ENCODE data around the gene NRBF2. TPM values are rescaled to one million over a fixed set of nuclear protein-coding genes. Genes with fewer than 3 reads are reported as not detected.

Gene NRBF2
- total RNA-seq, 1 donor from 2014 or later: 28.7 TPM

DNA sequence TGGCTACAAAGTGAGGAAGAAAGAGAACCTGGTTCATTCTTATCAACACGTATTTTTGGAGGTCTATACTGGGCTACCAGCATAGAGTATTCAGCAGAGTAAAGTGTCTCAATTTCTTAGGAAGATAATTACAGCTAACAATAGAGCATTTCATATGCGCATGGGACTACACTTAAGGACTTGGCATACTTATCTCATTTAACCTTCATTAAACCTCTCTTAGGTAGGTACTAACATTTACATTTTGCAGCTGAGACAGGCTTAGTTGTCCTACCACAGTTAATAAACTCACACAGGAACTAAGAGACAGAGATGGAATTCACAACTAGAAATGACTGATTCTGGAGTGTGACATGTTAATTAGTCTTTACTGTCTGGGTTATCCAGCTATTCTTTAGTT, 66.6 kb downstream of the NRBF2 start:
- Histone ChIP-seq H3K27me3 (ENCODE audit: control insufficient read depth, insufficient read depth, low read length) (no peaks in the 10 kb centered on the region), H3K36me3 (ENCODE audit: control insufficient read depth, insufficient read depth, low read length) (no peaks in the 10 kb centered on the region), H3K4me3 (ENCODE audit: low read depth, low read length) (no peak overlapping the region)
- TF ChIP-seq, protein P1, sequence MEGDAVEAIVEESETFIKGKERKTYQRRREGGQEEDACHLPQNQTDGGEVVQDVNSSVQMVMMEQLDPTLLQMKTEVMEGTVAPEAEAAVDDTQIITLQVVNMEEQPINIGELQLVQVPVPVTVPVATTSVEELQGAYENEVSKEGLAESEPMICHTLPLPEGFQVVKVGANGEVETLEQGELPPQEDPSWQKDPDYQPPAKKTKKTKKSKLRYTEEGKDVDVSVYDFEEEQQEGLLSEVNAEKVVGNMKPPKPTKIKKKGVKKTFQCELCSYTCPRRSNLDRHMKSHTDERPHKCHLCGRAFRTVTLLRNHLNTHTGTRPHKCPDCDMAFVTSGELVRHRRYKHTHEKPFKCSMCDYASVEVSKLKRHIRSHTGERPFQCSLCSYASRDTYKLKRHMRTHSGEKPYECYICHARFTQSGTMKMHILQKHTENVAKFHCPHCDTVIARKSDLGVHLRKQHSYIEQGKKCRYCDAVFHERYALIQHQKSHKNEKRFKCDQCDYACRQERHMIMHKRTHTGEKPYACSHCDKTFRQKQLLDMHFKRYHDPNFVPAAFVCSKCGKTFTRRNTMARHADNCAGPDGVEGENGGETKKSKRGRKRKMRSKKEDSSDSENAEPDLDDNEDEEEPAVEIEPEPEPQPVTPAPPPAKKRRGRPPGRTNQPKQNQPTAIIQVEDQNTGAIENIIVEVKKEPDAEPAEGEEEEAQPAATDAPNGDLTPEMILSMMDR (IDR thresholded peaks at IDR 0.05; ENCODE audit: insufficient read depth, low read length, poor library complexity, severe bottlenecking): no peak
- DNase-seq (ENCODE audit: low read depth): no peak

DNA sequence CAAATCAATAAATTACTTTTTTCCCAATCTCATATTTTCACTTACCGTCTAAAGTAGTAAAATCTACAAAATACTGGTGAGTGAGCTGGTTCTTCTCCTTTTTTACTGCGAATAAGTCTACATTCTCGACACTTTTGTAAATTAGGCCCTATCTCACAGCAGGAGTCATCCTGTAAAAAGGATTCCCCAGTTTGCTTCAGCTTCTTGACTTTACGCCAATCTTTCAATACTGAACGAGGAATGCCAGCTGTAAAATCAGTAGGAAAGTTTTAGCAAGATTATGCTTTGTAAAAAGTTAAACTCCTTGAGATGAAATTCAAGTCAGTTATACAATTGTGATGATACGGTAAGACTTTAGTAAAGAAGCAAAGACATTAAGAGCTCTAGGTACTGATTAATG, 67.3 kb downstream of the NRBF2 start:
- TF ChIP-seq, protein P1 (IDR thresholded peaks at IDR 0.05; ENCODE audit: insufficient read depth, low read length, poor library complexity, severe bottlenecking): no peak

DNA sequence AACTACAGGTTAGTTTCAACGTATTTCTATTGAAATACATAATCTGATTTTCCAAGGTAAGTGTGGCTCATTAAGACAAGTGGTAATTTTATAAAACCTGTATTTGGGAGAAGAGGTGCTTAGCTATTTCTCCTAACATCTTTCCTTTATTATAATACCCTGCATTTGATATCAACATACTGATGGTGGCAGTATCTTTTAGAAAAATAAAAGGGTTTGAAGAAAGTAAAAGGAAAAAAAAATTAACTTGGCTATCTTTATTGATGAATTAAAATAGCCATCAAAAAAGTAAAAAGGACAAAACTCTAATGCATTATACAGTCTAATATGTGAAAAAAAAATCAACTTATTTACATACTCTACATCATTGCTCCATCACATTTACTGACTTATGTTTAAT, 68.0 kb downstream of the NRBF2 start:
- no peak overlapping the region for H3K4me3 ChIP-seq (ENCODE audit: low read depth, low read length)
- H3K36me3 ChIP-seq (ENCODE audit: control insufficient read depth, insufficient read depth, low read length): no peaks in the 10 kb centered on the region
- no peak for DNase-seq (ENCODE audit: low read depth)
- H3K27me3 ChIP-seq (ENCODE audit: control insufficient read depth, insufficient read depth, low read length): no peaks in the 10 kb centered on the region
- TF ChIP-seq, protein P1 (IDR thresholded peaks at IDR 0.05; ENCODE audit: insufficient read depth, low read length, poor library complexity, severe bottlenecking): no peak

More for the DNA sequence above, 67.3 kb downstream of the NRBF2 start:
- Histone ChIP-seq H3K4me3 (ENCODE audit: low read depth, low read length) (no peak overlapping the region), H3K36me3 (ENCODE audit: control insufficient read depth, insufficient read depth, low read length) (no peaks in the 10 kb centered on the region), H3K27me3 (ENCODE audit: control insufficient read depth, insufficient read depth, low read length) (no peaks in the 10 kb centered on the region)
- DNase-seq (ENCODE audit: low read depth): no peak

Measured in kidney epithelial cell (primary cell).